ENCODE results near the gene SRGAP3.

DNA sequence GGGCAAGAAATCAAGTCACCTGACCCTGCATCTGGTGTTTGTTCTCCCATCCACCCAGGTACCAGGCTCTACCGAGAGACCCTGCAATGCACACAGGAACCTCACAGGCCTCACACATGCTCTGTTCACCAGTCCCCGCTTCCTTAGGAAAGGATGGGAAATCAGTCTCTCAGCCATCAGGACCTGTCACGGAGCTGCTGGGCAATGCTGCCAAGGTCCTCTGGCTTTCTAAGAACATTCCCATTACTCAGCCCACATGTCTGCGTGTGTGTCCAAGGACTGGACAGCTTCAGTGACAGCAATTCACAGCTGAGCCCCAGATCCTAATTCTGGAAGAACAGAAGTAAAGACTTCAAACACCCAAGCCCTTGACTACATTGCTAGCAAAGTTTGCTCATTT, 6.5 kb upstream of the SRGAP3 start:
- TF ChIP-seq, protein P1, sequence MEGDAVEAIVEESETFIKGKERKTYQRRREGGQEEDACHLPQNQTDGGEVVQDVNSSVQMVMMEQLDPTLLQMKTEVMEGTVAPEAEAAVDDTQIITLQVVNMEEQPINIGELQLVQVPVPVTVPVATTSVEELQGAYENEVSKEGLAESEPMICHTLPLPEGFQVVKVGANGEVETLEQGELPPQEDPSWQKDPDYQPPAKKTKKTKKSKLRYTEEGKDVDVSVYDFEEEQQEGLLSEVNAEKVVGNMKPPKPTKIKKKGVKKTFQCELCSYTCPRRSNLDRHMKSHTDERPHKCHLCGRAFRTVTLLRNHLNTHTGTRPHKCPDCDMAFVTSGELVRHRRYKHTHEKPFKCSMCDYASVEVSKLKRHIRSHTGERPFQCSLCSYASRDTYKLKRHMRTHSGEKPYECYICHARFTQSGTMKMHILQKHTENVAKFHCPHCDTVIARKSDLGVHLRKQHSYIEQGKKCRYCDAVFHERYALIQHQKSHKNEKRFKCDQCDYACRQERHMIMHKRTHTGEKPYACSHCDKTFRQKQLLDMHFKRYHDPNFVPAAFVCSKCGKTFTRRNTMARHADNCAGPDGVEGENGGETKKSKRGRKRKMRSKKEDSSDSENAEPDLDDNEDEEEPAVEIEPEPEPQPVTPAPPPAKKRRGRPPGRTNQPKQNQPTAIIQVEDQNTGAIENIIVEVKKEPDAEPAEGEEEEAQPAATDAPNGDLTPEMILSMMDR (conservative IDR thresholded peaks at IDR 0.05; ENCODE audit: low read length), result no peak
- TF ChIP-seq EZH2phosphoT487 (IDR thresholded peaks at IDR 0.05; ENCODE audit: borderline replicate concordance), result no peak

Data from Loucy (cell line).